Activated CD4-positive, CD25-positive, alpha-beta regulatory T cell treated with anti-CD3 and anti-CD28 coated beads, Interleukin-2, amount 50 U/mL, for 72 hours (primary cell): ENCODE results near the gene HTT.

Source experiments
- DNase-seq: peaks from one replicate; pipeline ENCODE4 v3.0.0; 2021

Gene HTT

GRCh38 chr4:3223956-3224748 lies 149.7 kb downstream of the HTT start:
- no peak for DNase-seq

GRCh38 chr4:3225071-3225850 lies 150.8 kb downstream of the HTT start:
- no peak for DNase-seq

GRCh38 chr4:3225936-3226335 lies 151.5 kb downstream of the HTT start:
- no peak for DNase-seq

- DNase-seq: no peak
These were observed 152.0 kb downstream of the HTT start for GRCh38 chr4:3226467-3226866.

- no peak for DNase-seq
These were observed 152.5 kb downstream of the HTT start for GRCh38 chr4:3226944-3227343.

- DNase-seq: no peak
These were observed 153.6 kb downstream of the HTT start for GRCh38 chr4:3227878-3228675.

- DNase-seq: no peak
These were observed 154.4 kb downstream of the HTT start for GRCh38 chr4:3228881-3229280.

GRCh38 chr4:3229328-3229727 lies 154.8 kb downstream of the HTT start:
- DNase-seq: no peak

GRCh38 chr4:3229964-3230363 lies 155.5 kb downstream of the HTT start:
- DNase-seq: no peak

GRCh38 chr4:3231471-3231870 lies 157.0 kb downstream of the HTT start:
- DNase-seq: no peak

- no peak for DNase-seq
These were observed 157.5 kb downstream of the HTT start for GRCh38 chr4:3232001-3232400.

GRCh38 chr4:3232871-3233271 lies 158.4 kb downstream of the HTT start:
- DNase-seq: no peak

- no peak for DNase-seq
These were observed 159.1 kb downstream of the HTT start for GRCh38 chr4:3233391-3234071.

- DNase-seq: no peak
These were observed 159.9 kb downstream of the HTT start for GRCh38 chr4:3234171-3235029.

GRCh38 chr4:3235030-3235345 lies 160.5 kb downstream of the HTT start:
- no peak for DNase-seq

GRCh38 chr4:3235581-3235980 lies 161.1 kb downstream of the HTT start:
- no peak for DNase-seq

- DNase-seq: no peak
These were observed 161.9 kb downstream of the HTT start for GRCh38 chr4:3236326-3236878.

- no peak for DNase-seq
These were observed 162.8 kb downstream of the HTT start for GRCh38 chr4:3237266-3237665.

GRCh38 chr4:3237712-3238560 lies 163.5 kb downstream of the HTT start:
- no peak for DNase-seq

GRCh38 chr4:3238721-3239120 lies 164.2 kb downstream of the HTT start:
- DNase-seq: no peak

- DNase-seq: no peak
These were observed 164.8 kb downstream of the HTT start for GRCh38 chr4:3239303-3239702.
